ENCODE measurements around the gene FRK. TPM values are rescaled to one million over a fixed set of nuclear protein-coding genes. Genes with fewer than 3 reads are reported as not detected.

The FRK gene
- total RNA-seq, 1 donor from 2014 or later = 0.41 TPM

- DNase-seq (ENCODE audit: low spot score in 2 of 2) (no peak), FAIRE-seq (no peak)
Measured at GRCh38 chr6:116012471-116012949, 48.2 kb downstream of the FRK start.

GRCh38 chr6:116011520-116011919, 49.2 kb downstream of the FRK start:
- no peak for FAIRE-seq
- DNase-seq (ENCODE audit: low spot score in 2 of 2) = no peak

DNA sequence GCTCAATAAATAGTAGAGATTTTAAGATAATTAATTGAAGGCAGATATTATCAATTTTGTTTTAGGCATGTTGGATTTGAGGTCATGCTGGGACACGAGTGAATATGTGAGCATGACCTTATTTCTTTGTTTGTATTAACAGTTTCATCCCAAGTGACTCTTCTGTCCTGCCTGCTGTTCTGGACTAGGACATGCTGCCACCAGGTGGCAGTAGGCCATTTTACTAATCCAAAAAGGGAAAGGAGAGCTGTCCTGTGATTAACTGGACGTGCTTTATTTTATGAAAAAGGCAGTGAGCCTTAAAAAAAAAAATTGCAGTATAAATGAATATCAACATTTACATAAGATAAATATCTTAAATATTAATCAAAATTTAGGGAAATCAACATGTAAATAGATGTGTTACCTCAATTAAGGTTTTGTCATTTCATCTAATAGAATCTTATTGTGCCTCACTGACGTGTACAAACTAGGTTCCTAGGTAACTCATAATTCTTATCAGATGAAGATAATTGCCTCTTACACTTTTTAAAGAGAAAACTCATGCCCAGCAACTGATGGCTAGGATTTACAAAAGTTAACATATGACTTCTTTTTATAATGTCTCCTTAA, 49.8 kb downstream of the FRK start:
- peak in 1 of 2 donors; percentile 17 for DNase-seq (ENCODE audit: low spot score in 2 of 2)
- peak; percentile 95 for FAIRE-seq

DNA sequence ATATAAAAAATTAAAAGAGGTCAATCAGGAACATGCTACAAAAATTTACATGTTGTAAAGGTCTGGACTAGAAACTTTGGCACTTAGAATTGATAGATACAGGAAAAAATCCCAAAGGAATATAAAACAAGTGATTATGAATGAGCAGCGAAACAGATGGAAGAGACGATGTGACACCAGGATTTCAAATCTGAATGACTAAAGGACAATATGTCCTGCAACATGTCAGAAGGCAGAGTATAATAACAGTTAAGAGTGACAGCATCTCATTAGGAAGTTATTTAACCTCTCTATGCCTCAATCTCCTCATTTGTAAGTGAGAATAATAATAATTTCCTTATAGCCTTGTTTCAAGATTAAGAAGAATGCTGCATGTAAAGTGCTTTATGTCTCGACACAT, 50.3 kb downstream of the FRK start:
- DNase-seq (ENCODE audit: low spot score in 2 of 2) = no peak
- no peak for FAIRE-seq

- FAIRE-seq = no peak
- no peak for DNase-seq (ENCODE audit: low spot score in 2 of 2)
Measured at GRCh38 chr6:116008470-116009243, 52.0 kb downstream of the FRK start.

DNA sequence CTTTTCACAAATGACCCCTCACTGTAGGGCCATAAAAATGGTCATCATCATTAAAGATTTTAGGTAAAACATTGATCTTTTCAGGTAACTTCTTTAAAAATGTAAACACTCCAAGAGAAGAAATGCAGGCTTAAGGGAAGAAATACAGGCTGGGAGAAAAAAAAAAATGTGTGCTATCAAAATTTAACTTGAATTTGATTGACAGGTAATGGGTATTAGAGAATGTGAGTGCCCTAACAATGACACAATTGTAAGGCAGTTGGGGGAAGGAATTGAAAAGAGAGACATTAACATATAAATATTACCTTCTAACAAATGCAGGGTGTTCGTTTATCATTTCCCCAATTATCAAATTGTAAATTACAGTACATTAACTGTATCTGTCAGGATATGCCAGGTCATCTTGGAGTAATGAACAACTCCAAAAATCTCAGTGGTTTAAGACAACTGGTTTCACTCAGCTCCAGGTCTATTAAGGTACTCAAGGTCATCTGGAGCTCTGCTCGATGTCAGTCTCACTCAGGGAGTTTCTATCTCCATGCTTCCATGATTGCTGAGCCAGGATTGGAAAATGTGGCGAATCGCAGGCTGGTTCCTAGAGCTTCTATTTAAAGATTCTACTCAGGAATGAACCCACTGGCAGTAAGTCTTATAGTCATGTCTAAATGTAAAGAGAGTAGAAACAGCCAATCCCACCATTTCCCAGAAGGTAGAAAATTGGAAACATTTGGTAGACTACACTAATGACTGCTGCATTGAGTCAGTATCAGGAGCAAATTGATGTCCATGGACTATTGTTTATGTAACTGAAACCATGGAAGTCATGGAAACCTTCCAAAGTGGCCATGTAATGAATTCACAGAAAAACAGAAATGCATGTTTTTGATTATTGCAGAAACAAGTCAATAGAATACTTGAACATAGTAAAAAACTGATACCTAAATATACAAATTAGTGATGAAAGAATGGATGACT, 55.6 kb downstream of the FRK start:
- DNase-seq (ENCODE audit: low spot score in 2 of 2) = no peak
- no peak for FAIRE-seq

- DNase-seq (ENCODE audit: low spot score in 2 of 2) (no peak), FAIRE-seq (no peak)
Measured at GRCh38 chr6:116003668-116004067, 57.0 kb downstream of the FRK start.

- DNase-seq (ENCODE audit: low spot score in 2 of 2) (no peak), FAIRE-seq (no peak)
Measured at GRCh38 chr6:116002756-116003155, 57.9 kb downstream of the FRK start.

GRCh38 chr6:115999235-115999634, 61.5 kb downstream of the FRK start:
- DNase-seq (ENCODE audit: low spot score in 2 of 2) (no peak), FAIRE-seq (no peak)

DNA sequence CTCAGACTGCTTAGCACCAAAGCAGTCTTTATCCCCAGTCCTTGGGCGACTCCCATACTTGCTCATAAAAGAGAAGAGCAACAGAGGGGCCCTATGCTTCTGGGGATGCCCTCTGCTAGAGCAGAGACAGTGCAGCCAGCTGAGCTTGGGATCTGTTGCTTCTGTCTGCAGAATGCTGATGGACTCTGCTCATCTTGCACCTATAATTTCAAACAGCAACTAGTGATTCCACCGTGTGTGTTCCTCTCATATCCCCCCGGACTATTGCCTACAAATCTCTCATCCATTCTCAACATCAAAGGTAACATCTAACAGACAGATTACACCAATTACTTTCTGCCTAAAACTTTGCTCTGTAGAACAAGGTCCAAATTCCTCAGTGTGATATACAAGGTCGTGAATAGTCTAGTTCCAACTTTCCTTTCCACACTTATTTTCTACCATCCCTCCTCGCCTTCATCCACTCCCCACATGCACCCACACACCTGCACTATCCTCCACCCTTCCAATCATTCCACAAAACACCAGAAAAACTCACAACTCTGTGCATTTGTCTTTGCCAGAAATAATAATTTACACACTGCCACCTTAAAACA, 62.6 kb downstream of the FRK start:
- DNase-seq (ENCODE audit: low spot score in 2 of 2) = no peak
- no peak for FAIRE-seq

DNA sequence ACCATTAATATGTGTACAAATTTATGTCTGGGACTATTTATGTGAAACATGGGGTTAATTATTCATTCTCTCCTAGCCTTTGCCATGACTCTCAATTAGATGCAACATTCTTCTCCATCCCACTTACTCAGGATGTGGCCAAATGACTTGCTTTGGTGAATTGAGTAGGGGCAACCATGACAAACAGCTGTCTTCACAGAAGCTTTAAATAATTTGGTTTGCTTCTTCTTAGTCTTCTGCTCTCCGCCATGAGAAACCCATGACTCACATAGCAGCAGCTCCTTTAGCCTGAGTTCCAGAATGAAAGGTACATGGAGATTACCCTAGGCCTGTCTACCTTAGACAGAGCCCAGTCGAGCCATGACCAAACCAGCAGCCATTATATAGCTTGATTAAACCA, 74.7 kb downstream of the FRK start:
- no peak for DNase-seq (ENCODE audit: low spot score in 2 of 2)
- no peak for FAIRE-seq

DNA sequence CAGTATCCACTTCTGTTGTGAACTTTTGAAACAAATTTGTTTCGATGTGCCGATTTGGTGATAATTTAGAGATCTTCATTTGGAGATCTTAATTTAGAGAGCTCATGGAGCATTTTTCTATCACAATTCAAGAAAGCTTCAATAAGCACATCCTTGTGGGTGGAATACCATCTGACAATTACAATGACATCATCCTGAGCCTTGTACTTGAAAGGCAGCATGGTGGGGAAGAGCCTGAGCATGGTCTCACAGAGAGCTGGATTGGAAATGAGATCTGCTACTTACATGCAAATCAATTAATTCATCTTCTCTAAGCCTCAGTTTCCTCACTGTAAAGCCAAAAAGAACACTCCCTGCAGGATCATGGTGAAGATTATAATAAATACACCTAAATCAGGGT, 75.9 kb downstream of the FRK start:
- DNase-seq (ENCODE audit: low spot score in 2 of 2) (no peak), FAIRE-seq (no peak)

GRCh38 chr6:115983998-115984397, 76.7 kb downstream of the FRK start:
- DNase-seq (ENCODE audit: low spot score in 2 of 2) = no peak
- FAIRE-seq = no peak

GRCh38 chr6:115982453-115982852, 78.2 kb downstream of the FRK start:
- DNase-seq (ENCODE audit: low spot score in 2 of 2) (no peak), FAIRE-seq (no peak)

- no peak for FAIRE-seq
- no peak for DNase-seq (ENCODE audit: low spot score in 2 of 2)
Measured at GRCh38 chr6:115977220-115977619, 83.5 kb downstream of the FRK start.

DNA sequence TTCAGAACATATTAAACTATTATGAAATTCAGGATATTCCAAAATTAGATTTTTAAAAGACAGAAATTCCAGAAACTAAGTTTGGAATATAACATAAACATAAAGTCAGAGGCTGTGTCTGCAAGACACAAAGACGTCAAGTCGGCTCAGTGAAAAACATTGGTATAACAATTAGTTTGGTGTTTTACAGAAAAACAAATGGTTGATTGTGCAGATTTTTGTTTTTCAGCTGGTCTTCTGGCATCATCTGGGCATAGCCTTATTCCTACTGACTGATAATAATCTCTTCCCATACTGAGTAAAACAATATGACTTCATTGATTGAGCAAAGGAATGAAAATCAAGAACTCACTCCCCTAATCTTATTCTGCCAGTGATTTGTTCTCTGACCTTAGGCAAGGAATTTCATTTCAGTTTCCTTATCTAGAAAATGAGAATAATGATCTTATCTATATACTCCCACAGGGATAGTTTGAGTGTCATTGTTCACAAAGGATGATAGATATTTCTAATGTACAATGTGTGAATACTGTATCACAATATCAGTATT, 84.3 kb downstream of the FRK start:
- FAIRE-seq = peak; percentile 96
- DNase-seq (ENCODE audit: low spot score in 2 of 2) = no peak

- FAIRE-seq = peak; percentile 24
Measured at GRCh38 chr6:115972679-115973078, 88.0 kb downstream of the FRK start.

DNA sequence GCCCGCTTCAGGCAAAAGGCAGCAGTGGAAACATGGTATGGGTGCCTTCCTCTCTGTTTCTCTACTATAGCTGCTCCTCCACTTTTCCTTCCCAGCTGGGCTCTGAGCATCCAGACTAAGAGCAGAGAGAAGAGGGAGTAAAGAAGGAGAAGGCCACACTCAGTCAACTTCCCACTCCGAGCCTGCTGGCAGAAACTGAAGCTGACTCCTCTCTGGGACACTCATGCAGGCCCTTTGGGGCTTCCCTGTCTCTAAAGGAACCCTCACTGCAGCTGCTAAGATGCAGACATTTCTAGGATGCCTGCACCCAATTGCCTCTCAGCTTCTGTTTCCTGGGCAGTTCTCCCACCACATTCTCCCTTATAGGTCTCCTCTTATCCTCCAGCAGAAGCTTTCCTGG, 88.9 kb downstream of the FRK start:
- DNase-seq (ENCODE audit: low spot score in 2 of 2) = no peak
- no peak for FAIRE-seq

More at GRCh38 chr6:115972679-115973078, 88.0 kb downstream of the FRK start:
- DNase-seq (ENCODE audit: low spot score in 2 of 2) = no peak

GRCh38 chr6:115969930-115970273, 90.8 kb downstream of the FRK start:
- no peak for FAIRE-seq
- no peak for DNase-seq (ENCODE audit: low spot score in 2 of 2)

- DNase-seq (ENCODE audit: low spot score in 2 of 2) (no peak), FAIRE-seq (no peak)
Measured at GRCh38 chr6:115969207-115969929, 91.3 kb downstream of the FRK start.

Data from frontal cortex (tissue), 4 donors.